ENCODE data around the gene NLRP8. TPM values are rescaled to one million over a fixed set of nuclear protein-coding genes. Genes with fewer than 3 reads are reported as not detected.

NLRP8 gene
- total and polyA plus RNA-seq, 4 donors: not detected

DNA sequence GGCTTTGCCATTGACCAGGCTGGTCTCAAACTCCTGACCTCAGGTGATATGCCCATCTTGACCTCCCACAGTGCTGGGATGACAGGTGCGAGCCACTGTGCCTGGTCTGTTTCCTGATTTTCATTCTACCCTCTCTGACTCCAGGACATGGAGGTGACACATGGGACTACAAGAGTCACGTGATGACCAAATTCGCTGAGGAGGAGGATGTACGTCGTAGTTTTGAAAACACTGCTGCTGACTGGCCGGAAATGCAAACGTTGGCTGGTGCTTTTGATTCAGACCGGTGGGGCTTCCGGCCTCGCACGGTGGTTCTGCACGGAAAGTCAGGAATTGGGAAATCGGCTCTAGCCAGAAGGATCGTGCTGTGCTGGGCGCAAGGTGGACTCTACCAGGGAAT, 79.1 kb downstream of the NLRP8 start (continued):
- TF ChIP-seq JUND (IDR thresholded peaks at IDR 0.05) (no peak), YY1 (IDR thresholded peaks at IDR 0.05) (no peak), SP1 (IDR thresholded peaks at IDR 0.05) (no peak), FOXA2 (IDR thresholded peaks at IDR 0.05) (no peak), HNF4G (IDR thresholded peaks at IDR 0.05) (no peak)
- TF ChIP-seq, protein P1, sequence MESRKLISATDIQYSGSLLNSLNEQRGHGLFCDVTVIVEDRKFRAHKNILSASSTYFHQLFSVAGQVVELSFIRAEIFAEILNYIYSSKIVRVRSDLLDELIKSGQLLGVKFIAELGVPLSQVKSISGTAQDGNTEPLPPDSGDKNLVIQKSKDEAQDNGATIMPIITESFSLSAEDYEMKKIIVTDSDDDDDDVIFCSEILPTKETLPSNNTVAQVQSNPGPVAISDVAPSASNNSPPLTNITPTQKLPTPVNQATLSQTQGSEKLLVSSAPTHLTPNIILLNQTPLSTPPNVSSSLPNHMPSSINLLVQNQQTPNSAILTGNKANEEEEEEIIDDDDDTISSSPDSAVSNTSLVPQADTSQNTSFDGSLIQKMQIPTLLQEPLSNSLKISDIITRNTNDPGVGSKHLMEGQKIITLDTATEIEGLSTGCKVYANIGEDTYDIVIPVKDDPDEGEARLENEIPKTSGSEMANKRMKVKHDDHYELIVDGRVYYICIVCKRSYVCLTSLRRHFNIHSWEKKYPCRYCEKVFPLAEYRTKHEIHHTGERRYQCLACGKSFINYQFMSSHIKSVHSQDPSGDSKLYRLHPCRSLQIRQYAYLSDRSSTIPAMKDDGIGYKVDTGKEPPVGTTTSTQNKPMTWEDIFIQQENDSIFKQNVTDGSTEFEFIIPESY (IDR thresholded peaks at IDR 0.05): no peak

Other genes with a start within 250 kb of the NLRP8 start
- not detected for gene NLRP9, start 209.4 kb upstream of the NLRP8 start, total RNA-seq
- not detected for gene NLRP9, start 209.4 kb upstream of the NLRP8 start, polyA plus RNA-seq
- gene RFPL4A, start 188.7 kb upstream of the NLRP8 start, total RNA-seq: not detected
- gene RFPL4A, start 188.7 kb upstream of the NLRP8 start, polyA plus RNA-seq: under 1 TPM; 0.12 to 0.82 TPM
- under 1 TPM in 1 of 2 donors, not detected in 1; 0.33 TPM for gene RFPL4AL1, start 178.7 kb upstream of the NLRP8 start, total RNA-seq
- gene RFPL4AL1, start 178.7 kb upstream of the NLRP8 start, polyA plus RNA-seq: under 1 TPM in 1 of 2 donors, not detected in 1; 0.13 TPM
- under 1 TPM in 1 of 2 donors, not detected in 1; 0.33 TPM for gene NLRP11, start 115.8 kb upstream of the NLRP8 start, total RNA-seq
- gene NLRP11, start 115.8 kb upstream of the NLRP8 start, polyA plus RNA-seq: under 1 TPM in 1 of 2 donors, not detected in 1; 0.28 TPM
- not detected for gene NLRP4, start 111.3 kb upstream of the NLRP8 start, total RNA-seq
- gene NLRP4, start 111.3 kb upstream of the NLRP8 start, polyA plus RNA-seq: not detected
- gene NLRP13, start 15.5 kb upstream of the NLRP8 start, total RNA-seq: not detected
- gene NLRP13, start 15.5 kb upstream of the NLRP8 start, polyA plus RNA-seq: not detected
- gene NLRP5, start 38.9 kb downstream of the NLRP8 start, total RNA-seq: not detected
- gene NLRP5, start 38.9 kb downstream of the NLRP8 start, polyA plus RNA-seq: not detected
- gene ZNF787, start 173.5 kb downstream of the NLRP8 start, total RNA-seq: 10 to 100 TPM; 17.6 to 23.6 TPM
- 10 to 100 TPM in 1 of 2 donors, 1 to 10 TPM in 1; 2.9 to 20.1 TPM for gene ZNF787, start 173.5 kb downstream of the NLRP8 start, polyA plus RNA-seq
- gene ZNF444, start 193.5 kb downstream of the NLRP8 start, total RNA-seq: 10 to 100 TPM; 16.0 to 26.1 TPM
- gene ZNF444, start 193.5 kb downstream of the NLRP8 start, polyA plus RNA-seq: 10 to 100 TPM in 1 of 2 donors, 1 to 10 TPM in 1; 6.1 to 30.4 TPM
- not detected for gene GALP, start 228.2 kb downstream of the NLRP8 start, total RNA-seq
- under 1 TPM; 0.08 to 0.63 TPM for gene GALP, start 228.2 kb downstream of the NLRP8 start, polyA plus RNA-seq
- under 1 TPM in 1 of 2 donors, not detected in 1; 0.08 TPM for gene ZSCAN5B, start 250.0 kb downstream of the NLRP8 start, total RNA-seq
- not detected for gene ZSCAN5B, start 250.0 kb downstream of the NLRP8 start, polyA plus RNA-seq